Endothelial cell of umbilical vein (primary cell): ENCODE data around the gene NEU2. TPM values are rescaled to one million over a fixed set of nuclear protein-coding genes. Genes with fewer than 3 reads are reported as not detected.

Experiments used
- BruUV-seq: library from RNA; stranded (reverse); fragments of 400-500 nt; replicated peaks from 2 replicates; lab custom pipeline; 2021; lab: Mats Ljungman, UMichigan
- CTCF ChIA-PET: fragments of 300-600, 350-600 bp; sonication (Branson Sonifier 250); formaldehyde crosslinking; loops from one replicate; lab custom pipeline; 2021; ENCODE audit warnings: antibody characterized with exemption, inconsistent platforms; lab: Charles Lee
- POLR2A ChIA-PET: fragments of 300-600, 350-600 bp; sonication (Branson Sonifier 250); formaldehyde crosslinking; loops from one replicate; lab custom pipeline; 2021; ENCODE audit warnings: antibody characterized with exemption, inconsistent platforms; lab: Charles Lee
- DNase-seq: peaks from one replicate; pipeline ENCODE4 v3.0.0-alpha.2; 2011; ENCODE audit warnings: low read depth, low spot score
- FAIRE-seq: peaks from 2 replicates; lab custom pipeline; 2011; peaks lifted over from hg19 to GRCh38; lab: Jason Lieb, UNC
- H2AFZ ChIP-seq: 2 replicates; pipeline ENCODE4 v1.6.0; 2012; ENCODE audit warnings: low read depth, low read length, control low read depth, inconsistent platforms
- H3K27ac ChIP-seq: 2 replicates; pipeline ENCODE4 v1.5.1; 2011; ENCODE audit warnings: low read depth, mild to moderate bottlenecking, control low read depth, low read length, moderate library complexity; ENCODE audit not compliant: insufficient read depth
- H3K27me3 ChIP-seq, 2 experiments: 2 replicates each; pipeline versions ENCODE4 v1.6.0 to v1.6.1; 2011; ENCODE audit warnings: low read length in 2 of 2, mixed read lengths in 1 of 2; ENCODE audit not compliant: control insufficient read depth in 2 of 2, insufficient read depth in 2 of 2
- H3K36me3 ChIP-seq, 2 experiments: 2 replicates in 1 of 2; 3 replicates in 1 of 2; pipeline ENCODE4 v1.5.1; 2011; ENCODE audit warnings: low read length in 2 of 2, mild to moderate bottlenecking in 1 of 2, moderate library complexity in 1 of 2; ENCODE audit not compliant: control insufficient read depth in 2 of 2, insufficient read depth in 2 of 2; ENCODE audit errors: extremely low read depth in 1 of 2
- H3K4me1 ChIP-seq: 3 replicates; pipeline ENCODE4 v1.5.1; 2011; ENCODE audit warnings: mild to moderate bottlenecking, low read length; ENCODE audit not compliant: control insufficient read depth, insufficient read depth; ENCODE audit errors: extremely low read depth
- H3K4me2 ChIP-seq: 2 replicates; pipeline ENCODE4 v1.6.1; 2011; ENCODE audit warnings: low read length, control low read depth, mixed read lengths; ENCODE audit not compliant: insufficient read depth
- H3K4me3 ChIP-seq, 3 experiments: fragments of 200-600 bp in 1 of 3; sonication (generic), shearing (Covaris generic) in 1 of 3; replicated peaks in 1 of 3; 2 replicates each; pipeline ENCODE4 v1.5.1; 2011 to 2016; ENCODE audit warnings: control low read depth in 3 of 3, low read length in 3 of 3, mild to moderate bottlenecking in 2 of 3, inconsistent platforms in 1 of 3, low read depth in 1 of 3, moderate library complexity in 1 of 3; ENCODE audit not compliant: insufficient read depth in 1 of 3
- H3K79me2 ChIP-seq: 2 replicates; pipeline ENCODE4 v1.6.0; 2012; ENCODE audit warnings: low read length, inconsistent platforms; ENCODE audit not compliant: control insufficient read depth, insufficient read depth
- H3K9ac ChIP-seq: replicated peaks from 2 replicates; pipeline ENCODE3; 2011; ENCODE audit warnings: low read length, control low read depth; ENCODE audit not compliant: insufficient read depth; ENCODE audit errors: extremely low read depth
- H3K9me1 ChIP-seq: replicated peaks from 3 replicates; pipeline ENCODE4 v1.6.0; 2011; ENCODE audit warnings: mild to moderate bottlenecking, low read length; ENCODE audit not compliant: control insufficient read depth, insufficient read depth; ENCODE audit errors: extremely low read depth
- H3K9me3 ChIP-seq: replicated peaks from 2 replicates; pipeline ENCODE4 v1.5.1; 2012; ENCODE audit warnings: low read length, inconsistent platforms; ENCODE audit not compliant: control insufficient read depth, insufficient read depth
- H4K20me1 ChIP-seq: replicated peaks from 2 replicates; pipeline ENCODE3; 2011; ENCODE audit warnings: mild to moderate bottlenecking, low read length; ENCODE audit not compliant: control insufficient read depth, insufficient read depth; ENCODE audit errors: extremely low read depth
- CTCF ChIP-seq, 2 donors: IDR thresholded peaks; 1 replicate in 1 of 2; 2 replicates in 1 of 2; pipeline ENCODE4 v1.5.1; 2011; ENCODE audit warnings: low read length in 2 of 2, mild to moderate bottlenecking in 2 of 2, moderate library complexity in 2 of 2, control low read depth in 1 of 2, inconsistent platforms in 1 of 2, low read depth in 1 of 2; ENCODE audit not compliant: insufficient read depth in 1 of 2; ENCODE audit errors: extremely low read depth in 1 of 2
- EZH2 ChIP-seq: IDR thresholded peaks from 2 replicates; pipeline ENCODE4 v1.6.1; 2012; ENCODE audit warnings: borderline replicate concordance, low read depth, mild to moderate bottlenecking, moderate library complexity, low read length, inconsistent platforms; ENCODE audit not compliant: severe bottlenecking
- FOS ChIP-seq: IDR thresholded peaks from 2 replicates; pipeline ENCODE4 v1.6.1; 2011; ENCODE audit warnings: mild to moderate bottlenecking, low read length, moderate library complexity, borderline replicate concordance; ENCODE audit not compliant: insufficient read depth
- GATA2 ChIP-seq: IDR thresholded peaks from 2 replicates; pipeline ENCODE4 v1.7.0; 2011; ENCODE audit warnings: low read depth, mild to moderate bottlenecking, moderate library complexity, mixed read lengths, low read length; ENCODE audit not compliant: insufficient read length, insufficient read depth
- JUN ChIP-seq: IDR thresholded peaks from 2 replicates; pipeline ENCODE4 v1.6.1; 2011; ENCODE audit warnings: borderline replicate concordance, low read depth; ENCODE audit not compliant: insufficient read length, insufficient read depth
- MAX ChIP-seq: IDR thresholded peaks from 2 replicates; pipeline ENCODE4 v1.6.1; 2011; ENCODE audit not compliant: insufficient read depth, insufficient read length
- MYC ChIP-seq: IDR thresholded peaks from one replicate; pipeline ENCODE4 v1.6.1; 2011; ENCODE audit warnings: mild to moderate bottlenecking, low read depth, low read length
- POLR2A ChIP-seq: IDR thresholded peaks from 2 replicates; pipeline ENCODE4 v1.6.1; 2012; ENCODE audit warnings: low read depth, mild to moderate bottlenecking, control low read depth, low read length
- POLR2AphosphoS5 ChIP-seq: IDR thresholded peaks from 2 replicates; pipeline ENCODE4 v1.6.1; 2012; ENCODE audit warnings: low read depth, mild to moderate bottlenecking, control low read depth, low read length, moderate library complexity; ENCODE audit not compliant: insufficient read depth
- dilution Hi-C: fragments of 300-500 bp; cut with MboI; formaldehyde crosslinking; loops from one replicate; pipeline ENCODE4 v1.15.0; 2019; ENCODE audit warnings: low sequenced_read_pairs; ENCODE audit not compliant: extremely low pct_ligation_motif_present
- intact Hi-C: fragments of 100-400 bp; cut with micrococcal nuclease; formaldehyde crosslinking; loops from one replicate; pipeline ENCODE4 v1.10.0; 2022
- polyA plus RNA-seq, 4 experiments: library from polyadenylated mRNA; depleted of rRNA in 3 of 4; stranded (reverse) in 3 of 4; unstranded in 1 of 4; fragments of >200 nt; gene quantifications; 2 replicates each; pipeline versions ENCODE4 v1.2.1 to v1.2.3, GENCODE V29; 2011 to 2012; ENCODE audit warnings: missing spikeins in 1 of 4
- total RNA-seq: library from RNA; stranded (reverse); gene quantifications from 2 replicates; pipeline ENCODE4 v1.2.3, GENCODE V29; 2021

Gene NEU2
- total and polyA plus RNA-seq, 2 donors (not counting 3 experiments of a cell fraction or from before 2014, with no cell fraction given) = not detected

GRCh38 chr2:233010569-233011267, 21.8 kb upstream of the NEU2 start:
- TF ChIP-seq MAX (no peak), JUN (no peak), MYC (no peak), GATA2 (no peak), POLR2A (no peak), POLR2AphosphoS5 (no peak), FOS (no peak), EZH2 (no peak), CTCF (IDR thresholded peaks at IDR 0.05; ENCODE audit: extremely low read depth in 1 of 2, insufficient read depth in 1 of 2, low read depth in 1 of 2, low read length in 2 of 2) (no peak)
- no peak overlapping the region for H2AFZ ChIP-seq
- DNase-seq = no peak
- no peaks in the 10 kb centered on the region for H3K9me3 ChIP-seq
- no peak overlapping the region for H3K4me2 ChIP-seq
- no peaks in the 10 kb centered on the region for H4K20me1 ChIP-seq
- dilution Hi-C loops (no loop called here), intact Hi-C loops (no loop called here)
- ChIA-PET CTCF (interaction anchor here (2.1 kb wide), 1 partner anchor 18 kb away, joined by 10 read pairs; no protein-coding TSS in a partner anchor), POLR2A (no interaction called here)
- H3K36me3 ChIP-seq = no peaks in the 10 kb centered on the region
- no peaks in the 10 kb centered on the region for H3K79me2 ChIP-seq
- BruUV-seq = no TSS peak
- no peaks in the 10 kb centered on the region for H3K9me1 ChIP-seq
- H3K9ac ChIP-seq = no peak overlapping the region
- H3K4me3 ChIP-seq = no peak overlapping the region
- peaks cover 3% of the 10 kb centered on the region in 2 experiments for H3K27me3 ChIP-seq
- no peak overlapping the region for H3K27ac ChIP-seq
- no peaks in the 10 kb centered on the region for H3K4me1 ChIP-seq
- no peak for FAIRE-seq
